Liver (tissue), 9 donors: ENCODE results near the gene SNX32. TPM values are rescaled to one million over a fixed set of nuclear protein-coding genes. Genes with fewer than 3 reads are reported as not detected.

Source experiments
- DNase-seq: peaks from one replicate; pipeline ENCODE4 v3.0.0-alpha.2; 2017; ENCODE audit warnings: low spot score
- H3K27ac ChIP-seq, 2 donors: one replicate each; pipeline ENCODE4 v1.7.0; 2013; ENCODE audit warnings: inconsistent platforms in 2 of 2, low read length in 2 of 2, control low read depth in 1 of 2, low read depth in 1 of 2, mild to moderate bottlenecking in 1 of 2
- H3K27me3 ChIP-seq, 4 donors: one replicate each; pipeline versions ENCODE4 v1.6.1 to v1.7.0; 2013; ENCODE audit warnings: low read length in 3 of 4, inconsistent platforms in 1 of 4, mild to moderate bottlenecking in 1 of 4, moderate library complexity in 1 of 4; ENCODE audit not compliant: control insufficient read depth in 4 of 4, insufficient read depth in 4 of 4
- H3K36me3 ChIP-seq, 4 donors: one replicate each; pipeline versions ENCODE4 v1.6.1 to v1.7.0; 2013; ENCODE audit warnings: low read length in 3 of 4, mild to moderate bottlenecking in 3 of 4, low read depth in 1 of 4, moderate library complexity in 1 of 4; ENCODE audit not compliant: control insufficient read depth in 4 of 4, insufficient read depth in 3 of 4
- H3K4me1 ChIP-seq, 4 donors: one replicate each; pipeline versions ENCODE4 v1.6.1 to v1.7.0; 2013; ENCODE audit warnings: low read length in 3 of 4, mild to moderate bottlenecking in 3 of 4, moderate library complexity in 1 of 4; ENCODE audit not compliant: control insufficient read depth in 4 of 4, insufficient read depth in 4 of 4
- H3K4me3 ChIP-seq, 3 donors: one replicate each; pipeline versions ENCODE4 v1.6.1 to v1.7.0; 2013; ENCODE audit warnings: low read length in 3 of 3, control low read depth in 1 of 3, low read depth in 1 of 3, mild to moderate bottlenecking in 1 of 3
- H3K9ac ChIP-seq, 2 donors: one replicate each; pipeline ENCODE4 v1.7.0; 2013; ENCODE audit warnings: low read length in 2 of 2, mild to moderate bottlenecking in 2 of 2, moderate library complexity in 2 of 2, control low read depth in 1 of 2, low read depth in 1 of 2
- H3K9me3 ChIP-seq, 4 donors: one replicate each; pipeline versions ENCODE4 v1.6.1 to v1.7.0; 2013; ENCODE audit warnings: low read length in 3 of 4; ENCODE audit not compliant: control insufficient read depth in 4 of 4
- ATF3 ChIP-seq: IDR thresholded peaks from 2 replicates; pipeline ENCODE4 v1.6.1; 2016; ENCODE audit warnings: antibody characterized with exemption
- CTCF ChIP-seq: fragments of 150-350 bp; IDR thresholded peaks from 2 replicates; pipeline ENCODE4 v1.5.1; 2017; ENCODE audit warnings: improper control_type of control experiment, low read depth, low read length; ENCODE audit not compliant: missing input control
- EGR1 ChIP-seq, 2 donors: IDR thresholded peaks; 2 replicates each; pipeline ENCODE4 v1.6.1; 2016 to 2018; ENCODE audit warnings: antibody characterized with exemption in 2 of 2, low read depth in 2 of 2
- FOXA1 ChIP-seq: IDR thresholded peaks from 2 replicates; pipeline ENCODE4 v1.6.1; 2016; ENCODE audit warnings: antibody characterized with exemption
- FOXA2 ChIP-seq: IDR thresholded peaks from 2 replicates; pipeline ENCODE4 v1.6.1; 2016; ENCODE audit warnings: antibody characterized with exemption
- GABPA ChIP-seq, 2 donors: IDR thresholded peaks in 1 of 2; conservative IDR thresholded peaks in 1 of 2; 2 replicates each; pipeline ENCODE4 v1.6.1; 2016; ENCODE audit warnings: antibody characterized with exemption in 2 of 2, mild to moderate bottlenecking in 1 of 2, moderate library complexity in 1 of 2
- HNF4A ChIP-seq, 2 donors: conservative IDR thresholded peaks; 2 replicates each; pipeline ENCODE4 v1.6.1; 2016; ENCODE audit warnings: antibody characterized with exemption in 2 of 2, mild to moderate bottlenecking in 2 of 2
- HNF4G ChIP-seq: IDR thresholded peaks from 2 replicates; pipeline ENCODE4 v1.6.1; 2016; ENCODE audit warnings: antibody characterized with exemption
- JUND ChIP-seq, 2 donors: IDR thresholded peaks; 2 replicates each; pipeline ENCODE4 v1.6.1; 2016; ENCODE audit warnings: antibody characterized with exemption in 2 of 2
- MAX ChIP-seq: IDR thresholded peaks from 2 replicates; pipeline ENCODE4 v1.6.1; 2016; ENCODE audit warnings: antibody characterized with exemption
- NR2F2 ChIP-seq: IDR thresholded peaks from 2 replicates; pipeline ENCODE4 v1.6.1; 2016; ENCODE audit warnings: antibody characterized with exemption
- RAD21 ChIP-seq, 2 donors: IDR thresholded peaks; 2 replicates each; pipeline ENCODE4 v1.6.1; 2016; ENCODE audit warnings: antibody characterized with exemption in 2 of 2, mild to moderate bottlenecking in 2 of 2
- REST ChIP-seq: IDR thresholded peaks from 2 replicates; pipeline ENCODE4 v1.6.1; 2016; ENCODE audit warnings: antibody characterized with exemption, mild to moderate bottlenecking
- RXRA ChIP-seq, 2 donors: IDR thresholded peaks; 2 replicates each; pipeline ENCODE4 v1.6.1; 2017 to 2018; ENCODE audit warnings: antibody characterized with exemption in 2 of 2, mild to moderate bottlenecking in 1 of 2
- SP1 ChIP-seq: IDR thresholded peaks from 2 replicates; pipeline ENCODE4 v1.6.1; 2018; ENCODE audit warnings: antibody characterized with exemption, mild to moderate bottlenecking
- TAF1 ChIP-seq: conservative IDR thresholded peaks from 2 replicates; pipeline ENCODE4 v1.6.1; 2016; ENCODE audit warnings: antibody characterized with exemption, mild to moderate bottlenecking
- YY1 ChIP-seq: IDR thresholded peaks from 2 replicates; pipeline ENCODE4 v1.6.1; 2016; ENCODE audit warnings: antibody characterized with exemption, mild to moderate bottlenecking
- ZBTB33 ChIP-seq: IDR thresholded peaks from 2 replicates; pipeline ENCODE4 v1.6.1; 2016; ENCODE audit warnings: antibody characterized with exemption
- WGBS: extraction: QIAGEN DNeasy Blood & Tissue Kit; methylation state at CpG from one replicate; pipeline ENCODE4 v1.1.7; 2013; 5-methylcytosine and 5-hydroxymethylcytosine counted together
- polyA plus RNA-seq, 2 donors: library from polyadenylated mRNA; stranded (reverse) in 1 of 2; unstranded in 1 of 2; fragments of 200-250 nt in 1 of 2; fragments of >200 nt in 1 of 2; fragmentation: Nextera tagmentation in 1 of 2; extraction: Ambion mirVana in 1 of 2; gene quantifications; one replicate each; pipeline versions ENCODE4 v1.2.1 to v1.2.3, GENCODE V29; 2013 to 2015
- total RNA-seq, 2 donors: library from RNA; depleted of rRNA; stranded (reverse); fragments of >200 nt; gene quantifications; one replicate each; pipeline ENCODE4 v1.2.3, GENCODE V29; 2014
- donor health status: healthy.
- donor health status: healthy.
- donor health status: healthy.
- donor health status: healthy.
- donor health status: healthy.

The SNX32 gene
- total and polyA plus RNA-seq, 4 donors, result under 0.01 to 0.38 (median 0.06) TPM

- Histone ChIP-seq H3K27me3 (no peaks in the 10 kb centered on the region), H3K9me3 (no peaks in the 10 kb centered on the region), H3K36me3 (peaks cover 2 to 11% (median 3%) of the 10 kb centered on the region in 4 donors), H3K4me3 (peak overlapping the region in 1 of 3 donors; percentile 6), H3K27ac (no peak overlapping the region), H3K4me1 (peaks cover 0 to 6% (median 0%) of the 10 kb centered on the region in 4 donors), H3K9ac (no peak overlapping the region)
- no peak for DNase-seq
- no peak for TF ChIP-seq HNF4A (conservative IDR thresholded peaks at IDR 0.05)
- TF ChIP-seq YY1, result no peak
- no peak for TF ChIP-seq FOXA1
- TF ChIP-seq CTCF, result no peak
- TF ChIP-seq NR2F2, result no peak
- no peak for TF ChIP-seq ATF3
- TF ChIP-seq EGR1 (IDR thresholded peaks at IDR 0.05; ENCODE audit: low read depth in 2 of 2), result no peak
- TF ChIP-seq RXRA (IDR thresholded peaks at IDR 0.05), result no peak
- no peak for TF ChIP-seq REST
- TF ChIP-seq HNF4G, result no peak
- no peak for TF ChIP-seq ZBTB33
- TF ChIP-seq MAX, result no peak
- TF ChIP-seq JUND (IDR thresholded peaks at IDR 0.05), result no peak
- no peak for TF ChIP-seq GABPA (IDR thresholded peaks at IDR 0.05 in 1 of 2, conservative IDR thresholded peaks at IDR 0.05 in 1 of 2)
- TF ChIP-seq RAD21 (IDR thresholded peaks at IDR 0.05), result no peak
- TF ChIP-seq SP1, result no peak
- no peak for TF ChIP-seq TAF1
- TF ChIP-seq FOXA2, result no peak
- 78% methylated on average over 7 of the region's 7 CpGs for WGBS
These were observed 46.3 kb downstream of the SNX32 start for GRCh38 chr11:65880027-65880426.
